Transverse colon (tissue), 3 donors: Measurements from ENCODE around the gene SP5.
"Not testable (repeated sequence)": the region's sequence is repeated elsewhere in the genome, so short reads cannot be mapped to it uniquely, and the experiment has no call there.

Experiments
- CTCF ChIP-seq, 5 experiments: fragments of 200-600 bp in 3 of 5; fragments of 450-650 bp in 2 of 5; sonication (generic) in 3 of 5; IDR thresholded peaks; 1 replicate in 2 of 5; 2 replicates in 3 of 5; pipeline ENCODE4 v1.5.1; 2016 to 2017; ENCODE audit warnings: antibody characterized with exemption in 5 of 5, inconsistent platforms in 3 of 5, mild to moderate bottlenecking in 2 of 5, moderate library complexity in 1 of 5
- EP300 ChIP-seq: sonication (generic); formaldehyde crosslinking; IDR thresholded peaks from one replicate; pipeline ENCODE4 v1.6.1; 2017; ENCODE audit warnings: antibody characterized with exemption, low read depth
- POLR2A ChIP-seq: fragments of 450-650 bp; IDR thresholded peaks from one replicate; pipeline ENCODE4 v1.6.1; 2016; ENCODE audit warnings: antibody characterized with exemption, mild to moderate bottlenecking, moderate library complexity

GRCh38 chr2:170734601-170735000 is 19.5 kb downstream of the SP5 start:
- TF ChIP-seq CTCF (IDR thresholded peaks at IDR 0.05); POLR2A; EP300: not testable (repeated sequence)
